MM.1S (cell line): ENCODE measurements around the gene IL2RA.

Source experiments
- DNase-seq: peaks from one replicate; pipeline ENCODE4 v3.0.0-alpha.2; 2015
- H2AFZ ChIP-seq: fragments of 300-600 bp; sonication (generic); 2 replicates; pipeline ENCODE4 v1.6.0; 2016; ENCODE audit warnings: antibody characterized with exemption, low read length
- H3F3A ChIP-seq: fragments of 300-600 bp; sonication (generic); 2 replicates; pipeline ENCODE4 v1.6.1; 2016; ENCODE audit warnings: mild to moderate bottlenecking, antibody characterized with exemption, low read length, moderate library complexity, mixed read lengths; ENCODE audit not compliant: insufficient read depth
- H3K27ac ChIP-seq: fragments of 300-600 bp; sonication (generic); 2 replicates; pipeline ENCODE4 v1.5.1; 2016; ENCODE audit warnings: mild to moderate bottlenecking, low read length
- H3K27me3 ChIP-seq: fragments of 300-600 bp; sonication (generic); replicated peaks from 2 replicates; pipeline ENCODE4 v1.6.0; 2016; ENCODE audit warnings: low read length; ENCODE audit not compliant: insufficient read depth
- H3K36me3 ChIP-seq: fragments of 300-600 bp; sonication (generic); replicated peaks from 2 replicates; pipeline ENCODE4 v1.6.1; 2016; ENCODE audit warnings: mild to moderate bottlenecking, low read length, mixed read lengths; ENCODE audit not compliant: insufficient read depth
- H3K4me1 ChIP-seq: fragments of 300-600 bp; sonication (generic); 2 replicates; pipeline ENCODE4 v1.6.1; 2016; ENCODE audit warnings: low read length, mixed read lengths
- H3K4me2 ChIP-seq: fragments of 300-600 bp; sonication (generic); 2 replicates; pipeline ENCODE4 v1.6.0; 2016; ENCODE audit warnings: low read depth, low read length
- H3K4me3 ChIP-seq: fragments of 300-600 bp; sonication (generic); 2 replicates; pipeline ENCODE4 v1.5.1; 2016; ENCODE audit warnings: low read length, mixed read lengths
- H3K79me2 ChIP-seq: fragments of 300-600 bp; sonication (generic); 2 replicates; pipeline ENCODE4 v1.6.1; 2016; ENCODE audit warnings: mixed run types, low read length, mixed read lengths
- H3K9ac ChIP-seq: fragments of 300-600 bp; sonication (generic); 2 replicates; pipeline ENCODE4 v1.6.1; 2016; ENCODE audit warnings: low read length, mixed read lengths
- H3K9me2 ChIP-seq: fragments of 300-600 bp; sonication (generic); replicated peaks from 2 replicates; pipeline ENCODE4 v1.6.1; 2016; ENCODE audit warnings: mild to moderate bottlenecking, low read length, mixed read lengths; ENCODE audit not compliant: insufficient read depth
- H3K9me3 ChIP-seq: fragments of 300-600 bp; sonication (generic); replicated peaks from 2 replicates; pipeline ENCODE4 v1.6.1; 2016; ENCODE audit warnings: mild to moderate bottlenecking, low read length, mixed read lengths; ENCODE audit not compliant: insufficient read depth
- H4K20me1 ChIP-seq: fragments of 300-600 bp; sonication (generic); 2 replicates; pipeline ENCODE4 v1.6.1; 2016; ENCODE audit warnings: mild to moderate bottlenecking, low read length, moderate library complexity, mixed read lengths; ENCODE audit not compliant: insufficient read depth
- CTCF ChIP-seq: fragments of 300-600 bp; sonication (generic); IDR thresholded peaks from 2 replicates; pipeline ENCODE4 v1.5.1; 2016; ENCODE audit warnings: antibody characterized with exemption, low read length, mixed read lengths
- EZH2 ChIP-seq: fragments of 300-600 bp; sonication (generic); optimal IDR thresholded peaks from 2 replicates; pipeline ENCODE3; 2017; ENCODE audit warnings: low read depth, mild to moderate bottlenecking, antibody characterized with exemption, low read length, mixed read lengths
- EZH2phosphoT487 ChIP-seq: fragments of 300-600 bp; sonication (generic); IDR thresholded peaks from 2 replicates; pipeline ENCODE4 v1.6.1; 2018; ENCODE audit warnings: antibody characterized with exemption, low read length

Gene IL2RA

GRCh38 chr10:6019010-6019782 lies 43.0 kb downstream of the IL2RA start:
- TF ChIP-seq CTCF (no peak), EZH2phosphoT487 (no peak), EZH2 (no peak)
- Histone ChIP-seq H3K9ac (no peak overlapping the region), H3K4me3 (no peak overlapping the region), H3K4me2 (no peak overlapping the region), H3K9me2 (no peaks in the 10 kb centered on the region), H3K36me3 (no peaks in the 10 kb centered on the region), H3F3A (no peaks in the 10 kb centered on the region), H4K20me1 (no peaks in the 10 kb centered on the region), H3K27ac (no peak overlapping the region), H3K79me2 (no peaks in the 10 kb centered on the region), H3K4me1 (no peaks in the 10 kb centered on the region), H3K9me3 (no peaks in the 10 kb centered on the region), H3K27me3 (peaks cover 19% of the 10 kb centered on the region), H2AFZ (no peak overlapping the region)
- no peak for DNase-seq

- Histone ChIP-seq H3K27me3 (peaks cover 20% of the 10 kb centered on the region), H3K79me2 (no peaks in the 10 kb centered on the region), H3K4me2 (no peak overlapping the region), H3K36me3 (no peaks in the 10 kb centered on the region), H4K20me1 (no peaks in the 10 kb centered on the region), H3K9me2 (no peaks in the 10 kb centered on the region), H3K9me3 (no peaks in the 10 kb centered on the region), H3K4me3 (no peak overlapping the region), H3K9ac (no peak overlapping the region), H3K4me1 (no peaks in the 10 kb centered on the region), H2AFZ (no peak overlapping the region), H3F3A (no peaks in the 10 kb centered on the region), H3K27ac (no peak overlapping the region)
- DNase-seq, result no peak
- TF ChIP-seq CTCF, result no peak
- no peak for TF ChIP-seq EZH2
Measured at GRCh38 chr10:6018422-6018821, 43.7 kb downstream of the IL2RA start.

GRCh38 chr10:6017781-6018354 lies 44.3 kb downstream of the IL2RA start:
- Histone ChIP-seq H3K9me3 (no peaks in the 10 kb centered on the region), H3K4me2 (no peak overlapping the region), H3K9me2 (no peaks in the 10 kb centered on the region), H3K4me3 (no peak overlapping the region), H3K36me3 (no peaks in the 10 kb centered on the region), H3K79me2 (no peaks in the 10 kb centered on the region), H3K27me3 (peaks cover 18% of the 10 kb centered on the region), H3F3A (no peaks in the 10 kb centered on the region), H3K9ac (no peak overlapping the region), H3K27ac (no peak overlapping the region), H4K20me1 (no peaks in the 10 kb centered on the region), H3K4me1 (no peaks in the 10 kb centered on the region), H2AFZ (no peak overlapping the region)
- TF ChIP-seq EZH2phosphoT487, result no peak
- no peak for TF ChIP-seq EZH2
- no peak for TF ChIP-seq CTCF
- DNase-seq, result no peak
